Stimulated activated naive CD8-positive, alpha-beta T cell treated with anti-CD3 and anti-CD28 coated beads, Interleukin-15, Interleukin-2, amounts not matched to agents 100 ng/mL and 50 ng/mL, for 24 hours (primary cell): ENCODE data around the gene ZNF462.
"Not testable (repeated sequence)": the region's sequence is repeated elsewhere in the genome, so short reads cannot be mapped to it uniquely, and the experiment has no call there.

ENCODE experiments used
- H3K27ac Mint-ChIP-seq: one replicate; pipeline ENCODE4 v1.8.0; 2021; ENCODE audit warnings: mild to moderate bottlenecking, mixed read lengths
- H3K27me3 Mint-ChIP-seq: one replicate; pipeline ENCODE4 v1.8.0; 2021; ENCODE audit warnings: mixed read lengths
- H3K36me3 Mint-ChIP-seq: one replicate; pipeline ENCODE4 v1.8.0; 2021; ENCODE audit warnings: low read depth, mixed read lengths
- H3K4me1 Mint-ChIP-seq: one replicate; pipeline ENCODE4 v1.8.0; 2021; ENCODE audit warnings: low read depth, mixed read lengths
- H3K4me3 Mint-ChIP-seq: one replicate; pipeline ENCODE4 v1.8.0; 2021; ENCODE audit warnings: mild to moderate bottlenecking, mixed read lengths
- H3K9me3 Mint-ChIP-seq: one replicate; pipeline ENCODE4 v1.8.0; 2021; ENCODE audit warnings: mixed read lengths

ZNF462 gene

DNA sequence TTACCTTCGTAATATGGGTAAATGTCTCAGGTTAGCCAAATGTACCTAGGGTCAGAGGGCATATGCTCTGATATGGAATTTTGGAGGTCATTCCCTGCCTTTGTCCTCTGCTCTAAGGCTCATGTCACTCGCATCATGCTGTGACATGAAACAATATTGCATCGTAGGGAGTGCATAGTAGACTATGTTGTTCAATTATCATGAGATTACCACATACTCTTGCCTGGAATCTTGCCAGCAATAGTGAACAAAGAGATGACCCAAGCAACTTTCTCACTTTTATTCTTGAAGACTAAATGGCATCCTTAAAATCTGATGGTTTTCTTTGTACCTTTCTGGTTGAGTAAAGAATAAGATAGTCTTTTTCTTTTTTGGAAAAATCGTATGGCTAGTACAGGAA lies 27.6 kb downstream of the ZNF462 start:
- Mint-ChIP-seq H3K9me3 (no peaks in the 10 kb centered on the region), H3K4me3 (no peak overlapping the region), H3K27me3 (no peaks in the 10 kb centered on the region), H3K4me1 (no peaks in the 10 kb centered on the region), H3K36me3 (no peaks in the 10 kb centered on the region), H3K27ac (no peak overlapping the region)

DNA sequence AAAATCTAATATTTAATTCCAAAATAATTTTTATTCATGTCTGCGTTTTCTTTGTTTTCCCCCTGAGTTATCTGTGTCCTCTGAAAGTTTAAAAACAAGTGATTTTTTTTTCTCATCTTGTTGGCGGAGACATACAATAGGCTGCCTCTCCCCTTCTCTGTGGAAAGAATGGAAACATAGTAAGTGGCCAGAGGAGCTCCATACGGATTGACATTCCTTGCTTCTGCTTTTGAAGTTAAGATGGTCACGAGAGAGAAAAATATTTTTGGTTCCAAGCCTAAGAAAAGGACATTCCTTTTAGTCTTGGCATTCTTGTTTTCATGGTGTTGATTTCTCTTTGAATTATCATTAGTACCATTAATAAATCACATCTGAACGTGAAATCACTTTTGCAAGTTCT lies 28.3 kb downstream of the ZNF462 start:
- Mint-ChIP-seq H3K27me3 (no peaks in the 10 kb centered on the region), H3K9me3 (no peaks in the 10 kb centered on the region), H3K4me3 (no peak overlapping the region), H3K36me3 (no peaks in the 10 kb centered on the region), H3K4me1 (no peaks in the 10 kb centered on the region), H3K27ac (no peak overlapping the region)

GRCh38 chr9:106892632-106893031 lies 29.7 kb downstream of the ZNF462 start:
- no peak overlapping the region for H3K4me3 Mint-ChIP-seq
- no peaks in the 10 kb centered on the region for H3K4me1 Mint-ChIP-seq
- no peaks in the 10 kb centered on the region for H3K27me3 Mint-ChIP-seq
- H3K9me3 Mint-ChIP-seq: no peaks in the 10 kb centered on the region
- no peak overlapping the region for H3K27ac Mint-ChIP-seq
- H3K36me3 Mint-ChIP-seq: no peaks in the 10 kb centered on the region

- Mint-ChIP-seq H3K9me3 (no peaks in the 10 kb centered on the region), H3K4me3 (no peak overlapping the region), H3K4me1 (no peaks in the 10 kb centered on the region), H3K36me3 (no peaks in the 10 kb centered on the region), H3K27ac (no peak overlapping the region), H3K27me3 (no peaks in the 10 kb centered on the region)
Observed at GRCh38 chr9:106893088-106893487, 30.1 kb downstream of the ZNF462 start.

DNA sequence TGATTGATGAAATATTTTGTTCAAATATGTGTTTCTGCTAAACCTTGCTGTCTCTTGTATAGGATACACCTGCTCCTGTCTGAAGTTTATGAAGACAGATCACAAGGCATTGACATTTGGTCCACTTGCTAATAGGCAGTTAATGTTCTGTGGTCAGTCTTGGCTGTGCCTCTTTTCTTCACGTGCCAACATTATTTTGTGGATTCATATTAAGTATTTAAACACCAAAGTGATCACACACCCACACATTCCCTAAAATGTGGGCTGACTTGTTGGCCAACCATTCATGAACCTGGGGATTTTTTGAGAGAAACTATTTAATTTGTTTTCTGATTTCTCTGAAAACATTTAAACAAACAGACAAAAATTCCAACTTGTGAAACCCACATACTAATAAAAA lies 33.7 kb downstream of the ZNF462 start:
- H3K4me1 Mint-ChIP-seq: no peaks in the 10 kb centered on the region
- no peaks in the 10 kb centered on the region for H3K27me3 Mint-ChIP-seq
- H3K27ac Mint-ChIP-seq: no peak overlapping the region
- H3K4me3 Mint-ChIP-seq: no peak overlapping the region
- H3K36me3 Mint-ChIP-seq: no peaks in the 10 kb centered on the region
- peaks cover 7% of the 10 kb centered on the region for H3K9me3 Mint-ChIP-seq

DNA sequence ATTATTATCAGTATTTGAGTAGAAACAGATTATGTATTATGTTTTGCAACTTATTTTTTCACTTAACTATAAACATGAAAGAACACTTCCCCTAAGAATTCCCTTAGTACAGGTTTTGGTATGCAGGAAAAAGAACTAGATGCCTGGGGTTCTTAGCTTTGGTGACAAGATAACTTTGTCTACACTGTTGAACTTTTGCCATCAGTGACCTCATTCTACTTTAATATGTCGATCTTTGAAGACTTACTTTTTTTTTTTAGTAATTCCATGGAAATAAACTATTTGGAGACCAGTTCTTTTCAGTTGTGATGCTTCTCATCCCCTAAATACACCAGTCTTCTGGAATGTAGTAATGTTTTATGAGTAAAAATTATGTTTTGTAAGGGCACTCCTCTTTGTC lies 34.3 kb downstream of the ZNF462 start:
- Mint-ChIP-seq H3K27me3 (no peaks in the 10 kb centered on the region), H3K36me3 (no peaks in the 10 kb centered on the region), H3K4me3 (no peak overlapping the region), H3K4me1 (no peaks in the 10 kb centered on the region), H3K27ac (no peak overlapping the region), H3K9me3 (peaks cover 8% of the 10 kb centered on the region)

GRCh38 chr9:106897751-106898150 lies 34.8 kb downstream of the ZNF462 start:
- Mint-ChIP-seq H3K4me3 (no peak overlapping the region), H3K36me3 (no peaks in the 10 kb centered on the region), H3K4me1 (no peaks in the 10 kb centered on the region), H3K9me3 (peaks cover 13% of the 10 kb centered on the region), H3K27me3 (no peaks in the 10 kb centered on the region), H3K27ac (no peak overlapping the region)

- not testable (repeated sequence) for H3K36me3 Mint-ChIP-seq, H3K4me1 Mint-ChIP-seq, H3K4me3 Mint-ChIP-seq, H3K27ac Mint-ChIP-seq, H3K27me3 Mint-ChIP-seq
- H3K9me3 Mint-ChIP-seq: peaks cover 29% of the 10 kb centered on the region
Observed at GRCh38 chr9:106900523-106900922, 37.6 kb downstream of the ZNF462 start.

- Mint-ChIP-seq H3K4me1 (no peaks in the 10 kb centered on the region), H3K9me3 (peaks cover 22% of the 10 kb centered on the region), H3K27me3 (no peaks in the 10 kb centered on the region), H3K27ac (no peak overlapping the region), H3K36me3 (no peaks in the 10 kb centered on the region), H3K4me3 (no peak overlapping the region)
Observed at GRCh38 chr9:106906129-106906528, 43.2 kb downstream of the ZNF462 start.

DNA sequence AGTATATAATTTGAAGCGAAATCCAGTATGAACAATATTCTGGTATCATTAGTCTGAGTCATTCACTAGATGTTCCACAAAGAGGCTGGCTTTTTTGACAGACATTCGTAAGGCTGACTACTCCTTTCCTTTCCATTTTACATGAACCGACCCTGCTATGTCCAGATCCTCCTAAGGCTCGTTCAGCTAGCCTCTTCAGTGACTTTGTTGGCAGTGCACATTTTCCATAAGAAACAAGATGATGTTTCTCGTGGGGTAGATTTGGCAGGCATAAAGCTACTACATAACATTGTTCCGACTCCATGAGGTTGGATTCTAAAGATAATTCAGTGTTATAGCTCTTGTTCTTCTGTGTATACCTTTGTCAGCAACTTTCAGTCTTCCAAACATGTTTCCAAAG lies 49.0 kb downstream of the ZNF462 start:
- Mint-ChIP-seq H3K9me3 (no peaks in the 10 kb centered on the region), H3K4me3 (no peak overlapping the region), H3K4me1 (no peaks in the 10 kb centered on the region), H3K27ac (no peak overlapping the region), H3K27me3 (no peaks in the 10 kb centered on the region), H3K36me3 (no peaks in the 10 kb centered on the region)

DNA sequence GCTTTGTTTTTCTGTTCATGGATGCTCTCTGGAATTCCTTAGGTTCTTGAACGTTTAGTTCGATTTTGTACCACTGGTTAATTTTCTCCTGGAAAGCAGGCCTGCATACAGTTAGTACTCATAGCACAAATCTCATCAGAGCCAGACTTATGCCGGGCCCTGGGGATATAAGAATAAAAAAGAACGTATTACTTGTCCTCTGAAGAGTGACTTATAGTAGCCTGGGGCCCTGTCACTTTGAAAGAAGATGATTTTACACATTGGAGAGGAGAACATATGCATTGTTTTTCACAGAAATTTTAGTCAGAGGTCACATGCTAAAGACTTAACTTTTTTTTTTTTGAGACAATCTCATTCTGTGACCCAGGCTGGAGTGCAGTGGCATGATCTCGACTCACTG lies 50.3 kb downstream of the ZNF462 start:
- Mint-ChIP-seq H3K4me3 (no peak overlapping the region), H3K36me3 (no peaks in the 10 kb centered on the region), H3K27ac (no peak overlapping the region), H3K27me3 (no peaks in the 10 kb centered on the region), H3K4me1 (no peaks in the 10 kb centered on the region), H3K9me3 (no peaks in the 10 kb centered on the region)

DNA sequence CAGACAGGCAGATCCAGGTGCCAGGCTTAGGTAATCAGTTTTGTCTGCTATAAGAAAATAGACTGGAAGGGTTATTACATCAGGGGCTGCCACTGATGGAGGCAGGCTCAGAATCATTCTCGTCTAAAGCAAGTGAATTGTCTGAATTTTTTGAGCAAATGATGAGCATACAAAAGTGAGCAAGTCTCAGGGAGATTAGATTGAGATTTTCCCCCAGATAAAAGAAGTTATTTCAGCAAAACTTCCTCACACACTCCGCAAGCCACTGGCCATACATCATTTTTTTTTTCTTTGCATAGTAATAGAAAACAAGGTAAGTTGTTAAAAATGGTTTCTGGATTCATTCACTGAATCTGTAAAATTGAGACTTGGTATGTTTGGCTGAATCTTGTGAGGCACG lies 52.9 kb downstream of the ZNF462 start:
- Mint-ChIP-seq H3K4me3 (no peak overlapping the region), H3K36me3 (no peaks in the 10 kb centered on the region), H3K27me3 (no peaks in the 10 kb centered on the region), H3K4me1 (no peaks in the 10 kb centered on the region), H3K9me3 (no peaks in the 10 kb centered on the region), H3K27ac (no peak overlapping the region)

GRCh38 chr9:106916466-106917235 lies 53.7 kb downstream of the ZNF462 start:
- H3K4me1 Mint-ChIP-seq: peaks cover 8% of the 10 kb centered on the region
- H3K9me3 Mint-ChIP-seq: no peaks in the 10 kb centered on the region
- H3K27me3 Mint-ChIP-seq: no peaks in the 10 kb centered on the region
- no peaks in the 10 kb centered on the region for H3K36me3 Mint-ChIP-seq
- no peak overlapping the region for H3K4me3 Mint-ChIP-seq
- H3K27ac Mint-ChIP-seq: no peak overlapping the region

DNA sequence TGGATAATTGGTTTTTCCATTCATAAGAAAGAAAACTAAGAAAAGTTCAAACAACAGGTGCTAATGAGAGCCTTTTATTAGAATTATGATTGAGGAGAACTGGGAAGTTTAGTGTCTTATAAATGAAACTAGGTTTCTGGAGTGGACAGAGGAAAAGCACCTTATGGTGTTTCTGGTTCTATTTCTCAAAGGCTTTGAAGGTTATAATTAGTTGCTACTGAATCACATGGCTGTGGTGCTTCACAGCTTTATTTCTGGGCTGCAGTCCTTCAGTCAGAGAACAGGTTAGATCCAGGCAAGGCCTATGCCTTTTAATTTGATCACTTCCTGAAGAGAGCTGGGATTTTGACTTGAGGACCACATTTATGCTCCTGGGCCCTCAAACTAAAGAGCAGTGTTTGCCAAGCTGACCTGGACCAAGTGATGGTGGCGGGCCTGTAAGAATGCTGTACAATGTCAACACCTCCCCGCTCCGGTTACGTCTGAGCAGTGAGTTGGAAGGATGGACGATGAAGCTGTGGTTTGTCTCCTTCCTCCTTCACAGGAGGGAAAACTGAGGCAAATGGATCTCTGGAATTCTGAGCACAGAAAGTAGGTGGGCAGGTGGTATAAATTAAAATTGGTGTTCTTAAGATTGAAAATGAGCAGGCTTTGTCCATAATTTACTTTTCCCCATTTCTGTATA lies 56.0 kb downstream of the ZNF462 start:
- H3K4me1 Mint-ChIP-seq: peaks cover 9% of the 10 kb centered on the region

GRCh38 chr9:106920091-106920490 lies 57.1 kb downstream of the ZNF462 start:
- no peak overlapping the region for H3K27ac Mint-ChIP-seq
- H3K9me3 Mint-ChIP-seq: no peaks in the 10 kb centered on the region
- H3K4me1 Mint-ChIP-seq: peaks cover 9% of the 10 kb centered on the region
- H3K27me3 Mint-ChIP-seq: no peaks in the 10 kb centered on the region
- H3K36me3 Mint-ChIP-seq: no peaks in the 10 kb centered on the region
- no peak overlapping the region for H3K4me3 Mint-ChIP-seq

More for the DNA sequence above, 56.0 kb downstream of the ZNF462 start:
- H3K27me3 Mint-ChIP-seq: no peaks in the 10 kb centered on the region
- no peaks in the 10 kb centered on the region for H3K36me3 Mint-ChIP-seq
- H3K4me3 Mint-ChIP-seq: no peak overlapping the region
- no peak overlapping the region for H3K27ac Mint-ChIP-seq
- H3K9me3 Mint-ChIP-seq: no peaks in the 10 kb centered on the region
